IMR-90 (cell line): Measurements from ENCODE around the gene EDARADD. TPM values are rescaled to one million over a fixed set of nuclear protein-coding genes. Genes with fewer than 3 reads are reported as not detected.

Experiments
- ATAC-seq: fragments of 200-7000 bp; cut with Tn5 transposase; 2 replicates; pipeline ENCODE4 v1.9.1; 2020; ENCODE audit warnings: low read depth, mild to moderate bottlenecking, moderate library complexity
- BruUV-seq: library from RNA; stranded (reverse); fragments of 400-500 nt; replicated peaks from 2 replicates; lab custom pipeline; 2021; lab: Mats Ljungman, UMichigan
- CTCF ChIA-PET: fragments of 300-600 bp; formaldehyde crosslinking; extraction: SDS; loops from one replicate; lab custom pipeline; 2021; ENCODE audit warnings: antibody characterized with exemption; lab: Yijun Ruan, JAX
- POLR2A ChIA-PET: fragments of 300-600 bp; sonication (Branson Sonifier 250); formaldehyde crosslinking; loops from one replicate; lab custom pipeline; 2022; ENCODE audit warnings: antibody characterized with exemption; ENCODE audit not compliant: unreplicated experiment; lab: Charles Lee
- DNase-seq: peaks from one replicate; pipeline ENCODE4 v3.0.0; 2013
- H2AFZ ChIP-seq: replicated peaks from 2 replicates; pipeline ENCODE3; 2013; ENCODE audit warnings: low read length, mild to moderate bottlenecking; ENCODE audit not compliant: poor library complexity
- H2AK5ac ChIP-seq: 2 replicates; pipeline ENCODE4 v1.6.1; 2013; ENCODE audit warnings: low read depth, low read length, inconsistent platforms
- H2AK9ac ChIP-seq: replicated peaks from 2 replicates; pipeline ENCODE3; 2013; ENCODE audit warnings: mild to moderate bottlenecking, low read depth, low read length, moderate library complexity; ENCODE audit not compliant: poor library complexity
- H2BK120ac ChIP-seq: 2 replicates; pipeline ENCODE4 v1.6.1; 2013; ENCODE audit warnings: low read depth, low read length, inconsistent platforms
- H2BK15ac ChIP-seq: 3 replicates; pipeline ENCODE4 v1.6.1; 2013; ENCODE audit warnings: low read depth, low read length, inconsistent platforms
- H2BK20ac ChIP-seq: 2 replicates; pipeline ENCODE4 v1.6.1; 2013; ENCODE audit warnings: low read depth, mild to moderate bottlenecking, inconsistent platforms, low read length, moderate library complexity
- H2BK5ac ChIP-seq: 2 replicates; pipeline ENCODE4 v1.6.1; 2013; ENCODE audit warnings: mild to moderate bottlenecking, low read depth, low read length, inconsistent platforms; ENCODE audit not compliant: poor library complexity, severe bottlenecking
- H3K14ac ChIP-seq: replicated peaks from 2 replicates; pipeline ENCODE4 v1.6.1; 2013; ENCODE audit warnings: low read depth, low read length, inconsistent platforms
- H3K18ac ChIP-seq: 2 replicates; pipeline ENCODE4 v1.6.1; 2013; ENCODE audit warnings: low read depth, low read length, control low read depth
- H3K23ac ChIP-seq: 2 replicates; pipeline ENCODE4 v1.6.1; 2013; ENCODE audit warnings: low read depth, low read length, inconsistent platforms
- H3K27ac ChIP-seq: 2 replicates; pipeline ENCODE4 v1.5.1; 2013; ENCODE audit warnings: mild to moderate bottlenecking, control low read depth, low read length; ENCODE audit not compliant: insufficient read depth
- H3K27me3 ChIP-seq: 2 replicates; pipeline ENCODE4 v1.6.1; 2013; ENCODE audit warnings: low read length; ENCODE audit not compliant: control insufficient read depth, insufficient read depth
- H3K36me3 ChIP-seq: 2 replicates; pipeline ENCODE4 v1.6.1; 2013; ENCODE audit warnings: low read length, mixed read lengths; ENCODE audit not compliant: control insufficient read depth, insufficient read depth
- H3K4ac ChIP-seq: 2 replicates; pipeline ENCODE4 v1.6.1; 2013; ENCODE audit warnings: low read depth, low read length, inconsistent platforms
- H3K4me1 ChIP-seq: 2 replicates; pipeline ENCODE4 v1.6.1; 2013; ENCODE audit warnings: low read length, mixed read lengths; ENCODE audit not compliant: control insufficient read depth, insufficient read depth
- H3K4me2 ChIP-seq: 2 replicates; pipeline ENCODE4 v1.6.1; 2013; ENCODE audit warnings: low read depth, mild to moderate bottlenecking, control low read depth, low read length, moderate library complexity
- H3K4me3 ChIP-seq: 2 replicates; pipeline ENCODE4 v1.5.1; 2013; ENCODE audit warnings: low read depth, mild to moderate bottlenecking, control low read depth, low read length, moderate library complexity; ENCODE audit not compliant: insufficient read depth
- H3K56ac ChIP-seq: 2 replicates; pipeline ENCODE4 v1.6.1; 2013; ENCODE audit warnings: low read length, inconsistent platforms; ENCODE audit not compliant: insufficient read depth; ENCODE audit errors: extremely low read depth
- H3K79me1 ChIP-seq, 2 experiments: 2 replicates each; pipeline ENCODE4 v1.6.1; 2013; ENCODE audit warnings: low read length in 2 of 2, inconsistent platforms in 1 of 2, low read depth in 1 of 2
- H3K9ac ChIP-seq: 2 replicates; pipeline ENCODE4 v1.6.1; 2013; ENCODE audit warnings: low read depth, low read length, control low read depth
- H3K9me1 ChIP-seq: 2 replicates; pipeline ENCODE4 v1.6.1; 2013; ENCODE audit warnings: low read length, inconsistent platforms; ENCODE audit not compliant: insufficient read depth
- H3K9me3 ChIP-seq: 2 replicates; pipeline ENCODE4 v1.6.1; 2013; ENCODE audit warnings: low read length; ENCODE audit not compliant: control insufficient read depth, insufficient read depth
- H4K20me1 ChIP-seq: 2 replicates; pipeline ENCODE4 v1.6.1; 2013; ENCODE audit warnings: low read length, inconsistent platforms; ENCODE audit not compliant: insufficient read depth
- H4K5ac ChIP-seq: 2 replicates; pipeline ENCODE4 v1.6.1; 2013; ENCODE audit warnings: mild to moderate bottlenecking, low read depth, low read length, control low read depth
- H4K8ac ChIP-seq, 2 experiments: 2 replicates each; pipeline ENCODE4 v1.6.1; 2013; ENCODE audit warnings: low read depth in 2 of 2, low read length in 2 of 2, control low read depth in 1 of 2, inconsistent platforms in 1 of 2
- H4K91ac ChIP-seq: 2 replicates; pipeline ENCODE4 v1.6.1; 2013; ENCODE audit warnings: low read depth, low read length, inconsistent platforms; ENCODE audit not compliant: insufficient read depth
- BHLHE40 ChIP-seq: fragments of 150-350 bp; IDR thresholded peaks from 2 replicates; pipeline ENCODE4 v1.6.1; 2016; ENCODE audit warnings: mild to moderate bottlenecking, low read depth, low read length
- CHD1 ChIP-seq: IDR thresholded peaks from 2 replicates; pipeline ENCODE4 v1.6.1; 2012; ENCODE audit warnings: low read depth, low read length, improper control_type of control experiment
- CTCF ChIP-seq: conservative IDR thresholded peaks from 2 replicates; pipeline ENCODE4 v1.5.1; 2012; ENCODE audit warnings: mild to moderate bottlenecking, low read depth, low read length, improper control_type of control experiment
- ELK1 ChIP-seq: fragments of 150-350 bp; IDR thresholded peaks from 2 replicates; pipeline ENCODE4 v1.6.1; 2016; ENCODE audit warnings: low read depth, mild to moderate bottlenecking, low read length, moderate library complexity, borderline replicate concordance
- FOS ChIP-seq: fragments of 150-350 bp; IDR thresholded peaks from 2 replicates; pipeline ENCODE4 v1.6.1; 2016; ENCODE audit warnings: low read depth, low read length
- MAFK ChIP-seq: IDR thresholded peaks from 2 replicates; pipeline ENCODE4 v1.6.1; 2012; ENCODE audit warnings: low read depth, low read length, improper control_type of control experiment
- MAZ ChIP-seq: IDR thresholded peaks from 2 replicates; pipeline ENCODE4 v1.6.1; 2012; ENCODE audit warnings: low read depth, mild to moderate bottlenecking, low read length, improper control_type of control experiment, moderate library complexity, borderline replicate concordance
- MXI1 ChIP-seq: IDR thresholded peaks from 2 replicates; pipeline ENCODE4 v1.6.1; 2012; ENCODE audit warnings: low read depth, mild to moderate bottlenecking, low read length, moderate library complexity, borderline replicate concordance
- NFE2L2 ChIP-seq: fragments of 150-350 bp; IDR thresholded peaks from 2 replicates; pipeline ENCODE4 v1.6.1; 2016; ENCODE audit warnings: low read depth, mild to moderate bottlenecking, low read length
- RCOR1 ChIP-seq: IDR thresholded peaks from 2 replicates; pipeline ENCODE4 v1.6.1; 2012; ENCODE audit warnings: mild to moderate bottlenecking, low read length, improper control_type of control experiment; ENCODE audit not compliant: insufficient replicate concordance
- RFX5 ChIP-seq: IDR thresholded peaks from 2 replicates; pipeline ENCODE4 v1.8.0; 2012; ENCODE audit warnings: low read depth, mild to moderate bottlenecking, low read length, moderate library complexity
- SMC3 ChIP-seq: fragments of 150-350 bp; IDR thresholded peaks from 2 replicates; pipeline ENCODE4 v1.6.1; 2016; ENCODE audit warnings: low read depth, mild to moderate bottlenecking, antibody characterized with exemption, low read length, moderate library complexity
- USF2 ChIP-seq: fragments of 150-350 bp; IDR thresholded peaks from 2 replicates; pipeline ENCODE4 v1.6.1; 2017; ENCODE audit warnings: mild to moderate bottlenecking, antibody characterized with exemption, low read length, low read depth
- WGBS, 2 experiments: methylation state at CpG; one replicate each; pipeline versions ENCODE4 v1.1.5 to v1.1.7; 2013; ENCODE audit warnings: missing lambda C conversion rate in 2 of 2; ENCODE audit not compliant: insufficient read length in 1 of 2; ENCODE audit errors: extremely low coverage in 2 of 2; 5-methylcytosine and 5-hydroxymethylcytosine counted together
- dilution Hi-C: fragments of 300-500 bp; cut with HindIII; formaldehyde crosslinking; loops from one replicate; pipeline ENCODE4 v1.14.3; 2018; ENCODE audit warnings: low sequenced_read_pairs; ENCODE audit not compliant: unreplicated experiment
- in situ Hi-C: fragments of 300-500 bp; cut with MboI; formaldehyde crosslinking; loops from 3 replicates; pipeline ENCODE4 v1.14.3; 2019; ENCODE audit warnings: low sequenced_read_pairs, inconsistent platforms, mixed read lengths
- intact Hi-C: fragments of 100-400 bp; cut with micrococcal nuclease; formaldehyde crosslinking; loops from 2 replicates; pipeline ENCODE4 v1.10.0; 2022
- polyA plus RNA-seq, 3 experiments: library from polyadenylated mRNA; depleted of rRNA; stranded (reverse); fragments of >200 nt; gene quantifications; 2 replicates each; pipeline ENCODE4 v1.2.3, GENCODE V29; 2012; ENCODE audit warnings: low replicate concordance in 1 of 3
- total RNA-seq: library from RNA; depleted of rRNA; stranded (reverse); fragments of >200 nt; gene quantifications from 2 replicates; pipeline ENCODE4 v1.2.3, GENCODE V29; 2012

Gene EDARADD
- total and polyA plus RNA-seq, 2 of the 4 experiments (the other 2 are of a cell fraction): not detected

DNA sequence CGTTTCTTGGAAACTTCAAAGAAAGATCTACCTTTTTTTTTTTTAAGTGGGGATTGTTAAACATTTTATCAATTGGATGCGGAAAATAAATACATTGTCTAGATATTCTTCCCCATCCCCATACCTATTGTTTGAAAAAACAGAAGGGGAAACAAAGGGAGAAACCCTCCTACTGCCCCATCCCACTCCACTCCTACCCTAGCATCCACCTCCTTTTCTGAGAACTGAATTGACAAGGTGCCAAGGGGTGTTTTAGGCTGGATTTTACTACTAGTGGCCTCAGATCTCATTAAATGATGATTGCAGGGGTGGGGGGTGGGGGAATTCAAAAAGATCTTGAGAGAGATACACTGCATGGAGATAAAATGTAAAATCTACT lies 2.6 kb downstream of the EDARADD start:
- Histone ChIP-seq H2BK5ac (no peak overlapping the region), H2AK9ac (no peak overlapping the region), H3K4me2 (no peak overlapping the region), H3K27ac (no peak overlapping the region), H3K36me3 (no peaks in the 10 kb centered on the region), H4K8ac (no peak overlapping the region), H3K9me3 (no peaks in the 10 kb centered on the region), H3K79me1 (no peaks in the 10 kb centered on the region), H3K4me3 (no peak overlapping the region), H3K9me1 (no peaks in the 10 kb centered on the region), H4K91ac (no peak overlapping the region), H2AFZ (no peak overlapping the region), H3K4me1 (no peaks in the 10 kb centered on the region), H2BK15ac (no peak overlapping the region), H3K4ac (no peak overlapping the region), H2AK5ac (no peak overlapping the region), H3K18ac (no peak overlapping the region), H2BK20ac (no peak overlapping the region), H3K27me3 (peaks cover 18% of the 10 kb centered on the region), H2BK120ac (no peak overlapping the region), H3K23ac (no peak overlapping the region), H3K14ac (no peak overlapping the region), H3K56ac (no peak overlapping the region), H3K9ac (no peak overlapping the region), H4K20me1 (no peaks in the 10 kb centered on the region), H4K5ac (no peak overlapping the region)
- ATAC-seq (no peak), DNase-seq (no peak)
- in situ Hi-C loops: no loop called here
- ChIA-PET CTCF (no interaction called here), POLR2A (no interaction called here)
- intact Hi-C loops: no loop called here
- dilution Hi-C loops: no loop called here
- TF ChIP-seq RCOR1 (no peak), MAFK (no peak), NFE2L2 (no peak), MAZ (no peak), RFX5 (no peak), ELK1 (no peak), FOS (no peak), USF2 (no peak), MXI1 (no peak), CTCF (no peak), CHD1 (no peak), SMC3 (no peak), BHLHE40 (no peak)
- WGBS, 2 experiments: no CpG with 5 or more reads among the region's 2 CpGs
- BruUV-seq: no TSS peak
